ENCODE measurements around the gene ASCC2.
"Not testable (repeated sequence)": the region's sequence is repeated elsewhere in the genome, so short reads cannot be mapped to it uniquely, and the experiment has no call there.

The ASCC2 gene

GRCh38 chr22:29756341-29756740, 81.7 kb downstream of the ASCC2 start:
- DNase-seq (ENCODE audit: low read depth in 1 of 2, low spot score in 1 of 2): no peak

DNA sequence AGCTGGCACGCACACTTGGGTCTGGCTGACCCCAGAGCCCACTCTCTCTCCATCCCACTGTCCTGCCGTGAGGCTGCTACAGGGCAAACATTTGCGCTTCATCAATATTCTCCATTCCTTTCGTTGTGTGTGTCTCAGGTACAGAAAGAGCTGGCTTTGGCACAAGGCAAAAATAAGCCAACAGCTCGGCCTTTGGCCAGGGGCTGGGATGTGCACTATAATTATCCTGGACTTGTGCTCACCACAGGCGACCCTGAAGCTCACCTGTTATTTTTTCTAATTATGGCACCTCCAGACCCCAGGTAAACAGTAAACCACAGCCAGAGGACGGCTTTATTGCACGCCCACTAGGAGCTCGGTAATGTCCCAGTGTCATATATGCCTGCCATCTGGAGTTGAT, 82.2 kb downstream of the ASCC2 start:
- no peak for DNase-seq (ENCODE audit: low read depth in 1 of 2, low spot score in 1 of 2)

DNA sequence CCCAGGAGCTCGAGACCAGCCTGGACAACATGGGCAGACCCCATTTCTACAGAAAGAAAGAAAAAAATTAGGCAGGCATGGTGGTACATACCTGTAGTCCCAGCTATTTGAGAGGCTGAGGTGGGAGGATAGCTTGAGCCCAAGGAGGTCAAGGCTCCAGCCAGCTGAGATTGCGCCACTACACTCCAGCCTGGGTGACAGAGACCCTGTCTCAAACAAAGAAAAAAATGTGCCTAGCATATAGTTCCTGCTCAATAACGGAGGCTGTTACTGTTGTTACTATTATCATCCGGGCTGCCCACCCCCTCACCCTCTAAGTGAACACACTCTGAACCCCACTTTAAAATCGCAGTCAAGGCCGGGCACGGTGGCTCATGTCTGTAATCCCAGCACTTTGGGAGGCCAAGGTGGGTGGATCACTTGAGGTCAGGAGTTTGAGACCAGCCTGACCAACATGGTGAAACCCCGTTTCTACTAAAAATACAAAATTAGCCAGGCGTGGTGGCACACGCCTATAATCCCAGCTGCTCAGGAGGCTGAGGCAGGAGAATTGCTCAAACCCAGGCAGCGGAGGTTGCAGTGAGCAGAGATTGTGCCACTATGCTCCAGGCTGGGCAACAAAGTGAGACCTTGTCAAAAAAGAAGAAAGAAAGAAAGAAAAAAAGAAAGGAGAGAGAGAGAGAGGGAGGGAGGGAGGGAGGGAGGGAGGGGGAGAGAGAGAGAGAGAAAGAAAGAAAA, 83.2 kb downstream of the ASCC2 start:
- not testable (repeated sequence) for DNase-seq (ENCODE audit: low read depth in 1 of 2, low spot score in 1 of 2)

DNA sequence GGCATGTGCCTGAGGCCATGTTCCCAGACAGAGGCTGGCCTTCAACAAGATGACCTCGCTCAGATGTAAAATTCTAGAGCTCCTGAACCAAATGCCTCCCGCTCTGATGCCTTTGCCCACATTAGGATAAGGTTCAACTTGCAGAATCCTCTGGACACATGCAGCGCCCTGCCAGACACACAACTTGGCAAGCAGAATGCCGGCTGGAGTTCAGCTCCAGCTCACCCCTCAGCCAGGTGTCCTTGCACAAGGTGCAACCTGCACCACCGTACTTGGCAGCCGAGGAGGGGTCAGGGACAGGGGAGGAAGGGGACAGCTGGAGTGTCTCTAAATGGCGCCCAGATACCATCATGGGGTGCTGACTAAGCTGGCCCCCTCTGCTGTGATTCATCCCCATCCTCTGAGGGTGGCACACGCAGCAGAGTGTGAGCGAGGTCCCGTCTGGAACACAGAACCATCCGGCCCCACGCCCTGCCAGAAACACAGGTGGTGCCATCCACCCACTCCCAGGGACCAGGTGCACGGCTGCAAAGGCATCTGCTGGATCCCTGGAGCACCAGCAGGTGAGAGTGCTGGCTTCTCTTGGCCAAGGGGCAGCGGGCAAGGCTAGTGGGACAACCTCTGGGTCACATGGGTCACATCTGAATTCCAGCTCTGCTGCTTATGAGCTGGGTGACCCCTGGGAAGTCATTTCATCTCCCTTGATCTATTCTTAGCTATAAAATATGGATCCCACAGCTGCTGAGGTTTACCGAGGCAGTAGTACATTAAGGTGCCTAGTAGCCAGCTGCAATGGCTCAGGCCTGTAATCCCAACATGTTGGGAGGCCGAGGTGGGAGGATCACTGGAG, 84.0 kb downstream of the ASCC2 start:
- DNase-seq (ENCODE audit: low read depth in 1 of 2, low spot score in 1 of 2): no peak

DNA sequence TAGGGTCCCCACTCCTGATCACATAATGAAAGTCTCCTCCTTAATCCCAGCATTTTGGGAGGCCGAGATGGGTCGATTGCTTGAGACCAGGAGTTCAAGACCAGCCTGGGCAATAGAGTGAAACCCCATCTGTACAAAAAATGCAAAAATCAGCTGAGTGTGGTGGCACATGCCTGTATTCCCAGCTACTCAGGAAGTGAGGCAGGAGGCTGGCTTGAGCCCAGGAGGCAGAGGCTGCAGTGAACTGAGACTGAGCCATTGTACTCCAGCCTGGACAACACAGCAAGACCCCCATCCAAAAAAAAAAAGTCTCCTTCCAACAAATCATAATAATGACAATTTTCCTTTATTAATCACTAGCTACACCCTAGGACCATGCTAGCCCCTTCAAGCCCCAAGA, 86.4 kb downstream of the ASCC2 start:
- no peak for DNase-seq (ENCODE audit: low read depth in 1 of 2, low spot score in 1 of 2)

- no peak for DNase-seq (ENCODE audit: low read depth in 1 of 2, low spot score in 1 of 2)
Observed at GRCh38 chr22:29750559-29751538, 87.2 kb downstream of the ASCC2 start.

GRCh38 chr22:29750029-29750428, 88.0 kb downstream of the ASCC2 start:
- no peak for DNase-seq (ENCODE audit: low read depth in 1 of 2, low spot score in 1 of 2)

GRCh38 chr22:29748248-29748893, 89.7 kb downstream of the ASCC2 start:
- DNase-seq (ENCODE audit: low read depth in 1 of 2, low spot score in 1 of 2): no peak

DNA sequence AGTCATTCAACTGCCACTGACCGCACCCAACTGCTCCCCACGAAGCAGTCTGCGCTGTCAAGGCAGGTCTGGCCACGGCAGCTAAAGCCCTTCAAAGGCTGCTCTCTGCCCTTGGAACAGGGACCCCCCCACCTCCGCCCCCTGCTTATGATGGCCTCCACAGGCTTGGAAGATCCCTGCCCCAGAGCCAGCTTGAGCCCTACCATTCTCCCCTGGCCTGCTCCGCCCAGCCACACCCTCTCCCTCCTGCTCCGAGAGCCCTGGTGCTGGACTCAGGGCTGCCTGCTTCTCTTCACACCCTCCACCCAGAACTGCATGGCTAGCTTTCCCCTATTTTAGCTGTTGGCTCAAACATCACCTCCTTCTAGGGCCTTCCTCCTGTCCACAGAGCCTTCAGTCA, 90.2 kb downstream of the ASCC2 start:
- no peak for DNase-seq (ENCODE audit: low read depth in 1 of 2, low spot score in 1 of 2)

- no peak for DNase-seq (ENCODE audit: low read depth in 1 of 2, low spot score in 1 of 2)
Observed at GRCh38 chr22:29744902-29745301, 93.2 kb downstream of the ASCC2 start.

DNA sequence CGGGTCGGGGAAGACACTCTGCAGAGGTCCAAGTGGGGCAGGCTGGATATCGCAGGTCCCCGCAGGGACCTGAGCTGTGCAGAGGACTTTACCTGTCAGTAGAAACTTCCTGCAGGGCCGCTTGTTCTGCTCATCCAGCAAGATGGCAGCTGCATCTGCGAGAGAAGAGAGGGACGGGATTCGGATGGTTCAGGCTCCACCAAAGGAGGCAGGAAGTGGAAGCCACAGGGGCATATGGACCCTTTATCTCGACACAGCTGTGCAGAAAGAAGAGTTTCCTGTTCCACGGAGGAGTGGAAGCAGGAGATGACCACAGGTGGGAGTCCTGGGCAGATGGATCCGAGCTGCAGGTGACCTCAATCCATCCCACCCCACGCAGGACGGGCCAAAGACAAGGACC, 95.7 kb downstream of the ASCC2 start:
- no peak for DNase-seq (ENCODE audit: low read depth in 1 of 2, low spot score in 1 of 2)

DNA sequence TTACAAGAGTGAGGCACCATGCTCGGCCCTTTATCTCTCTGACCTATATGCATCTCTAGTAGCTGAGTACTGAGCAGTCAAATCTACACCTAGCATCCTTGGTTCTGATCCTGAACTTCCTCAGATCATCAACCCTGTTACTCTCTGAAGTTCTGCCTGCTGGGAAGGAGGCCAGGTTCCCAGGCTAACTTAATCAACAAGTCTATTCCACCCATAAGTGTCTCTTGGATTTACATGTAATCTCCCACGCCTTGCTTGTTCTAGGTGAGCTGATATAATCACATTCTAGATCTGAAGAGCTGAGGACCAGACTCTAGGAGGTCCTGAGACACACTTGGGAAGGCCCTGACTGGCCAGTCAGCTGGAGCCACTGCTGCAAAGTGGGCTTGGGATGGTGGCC, 96.1 kb downstream of the ASCC2 start:
- no peak for DNase-seq (ENCODE audit: low read depth in 1 of 2, low spot score in 1 of 2)

GRCh38 chr22:29740216-29740615, 97.9 kb downstream of the ASCC2 start:
- no peak for DNase-seq (ENCODE audit: low read depth in 1 of 2, low spot score in 1 of 2)

DNA sequence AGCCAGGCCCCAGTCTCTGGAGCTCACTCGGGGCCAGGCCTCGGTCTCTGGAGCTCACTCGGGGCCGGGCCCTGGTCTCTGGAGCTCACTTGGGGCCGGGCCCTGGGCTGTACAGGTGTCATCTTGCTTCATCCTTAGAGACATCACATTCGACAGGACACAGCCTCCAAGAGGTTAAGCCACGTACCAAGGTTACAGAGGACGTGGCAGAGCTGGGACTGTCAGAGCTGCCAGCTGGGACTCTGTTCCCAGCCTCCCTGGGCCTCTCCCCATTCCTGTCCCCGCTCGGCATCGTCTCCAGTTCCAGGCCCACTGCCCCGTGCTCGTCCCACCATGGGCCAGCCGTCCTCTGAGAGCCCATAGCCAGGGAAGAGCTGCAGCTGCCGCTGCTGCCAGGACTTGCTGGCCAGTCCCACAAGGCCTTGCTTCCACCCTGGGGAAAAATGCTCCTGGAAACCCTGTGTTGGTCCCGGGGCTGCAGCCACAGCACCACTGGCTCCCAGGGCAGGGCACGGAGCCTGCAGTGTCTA, 98.7 kb downstream of the ASCC2 start:
- DNase-seq (ENCODE audit: low read depth in 1 of 2, low spot score in 1 of 2): no peak

Measured in activated T-helper 1 cell treated with anti-CD3 and anti-CD28 coated beads, Interleukin-2, amount 50 U/mL, for 16 hours (primary cell).